GM21360 (cell line): ENCODE measurements around the gene TRAPPC11.

Experiments used
- ATAC-seq: cut with Tn5 transposase; IDR thresholded peaks from one replicate; pipeline ENCODE4 v1.9.1; 2021; ENCODE audit warnings: mild to moderate bottlenecking, moderate library complexity; ENCODE audit not compliant: unreplicated experiment

Gene TRAPPC11

GRCh38 chr4:183636923-183637322 lies 22.2 kb upstream of the TRAPPC11 start:
- no peak for ATAC-seq

- no peak for ATAC-seq
Observed at GRCh38 chr4:183637461-183637860, 21.6 kb upstream of the TRAPPC11 start.

- no peak for ATAC-seq
Observed at GRCh38 chr4:183638436-183638835, 20.7 kb upstream of the TRAPPC11 start.

- no peak for ATAC-seq
Observed at GRCh38 chr4:183639291-183639690, 19.8 kb upstream of the TRAPPC11 start.

GRCh38 chr4:183645326-183645725 lies 13.8 kb upstream of the TRAPPC11 start:
- no peak for ATAC-seq

GRCh38 chr4:183657564-183657963 lies 1.5 kb upstream of the TRAPPC11 start:
- no peak for ATAC-seq

- no peak for ATAC-seq
Observed at GRCh38 chr4:183658362-183659028, 598 bp upstream of the TRAPPC11 start.

- no peak for ATAC-seq
Observed at GRCh38 chr4:183659872-183660242, 764 bp downstream of the TRAPPC11 start.

GRCh38 chr4:183666088-183666487 lies 7.0 kb downstream of the TRAPPC11 start:
- no peak for ATAC-seq

GRCh38 chr4:183670251-183670650 lies 11.2 kb downstream of the TRAPPC11 start:
- ATAC-seq = no peak

- ATAC-seq = no peak
Observed at GRCh38 chr4:183670960-183671555, 12.0 kb downstream of the TRAPPC11 start.

- no peak for ATAC-seq
Observed at GRCh38 chr4:183674153-183674552, 15.1 kb downstream of the TRAPPC11 start.

GRCh38 chr4:183675625-183676024 lies 16.5 kb downstream of the TRAPPC11 start:
- no peak for ATAC-seq

- no peak for ATAC-seq
Observed at GRCh38 chr4:183681119-183681518, 22.0 kb downstream of the TRAPPC11 start.

- ATAC-seq = no peak
Observed at GRCh38 chr4:183686461-183686860, 27.4 kb downstream of the TRAPPC11 start.

GRCh38 chr4:183688216-183688615 lies 29.1 kb downstream of the TRAPPC11 start:
- no peak for ATAC-seq

GRCh38 chr4:183691006-183691405 lies 31.9 kb downstream of the TRAPPC11 start:
- ATAC-seq = no peak

- no peak for ATAC-seq
Observed at GRCh38 chr4:183691897-183692296, 32.8 kb downstream of the TRAPPC11 start.

- ATAC-seq = no peak
Observed at GRCh38 chr4:183698909-183699308, 39.8 kb downstream of the TRAPPC11 start.

GRCh38 chr4:183700407-183700806 lies 41.3 kb downstream of the TRAPPC11 start:
- ATAC-seq = no peak

- ATAC-seq = no peak
Observed at GRCh38 chr4:183702492-183702891, 43.4 kb downstream of the TRAPPC11 start.

- ATAC-seq = no peak
Observed at GRCh38 chr4:183714626-183715025, 55.5 kb downstream of the TRAPPC11 start.

- ATAC-seq = no peak
Observed at GRCh38 chr4:183716302-183716701, 57.2 kb downstream of the TRAPPC11 start.
